Lower lobe of right lung (tissue), 2 donors: ENCODE measurements around the gene CNMD. TPM values are rescaled to one million over a fixed set of nuclear protein-coding genes. Genes with fewer than 3 reads are reported as not detected.

Experiments used
- ATAC-seq, 2 donors: fragments of 200-7000 bp; cut with Tn5 transposase; one replicate each; pipeline ENCODE4 v1.9.1; 2020 to 2022; ENCODE audit warnings: mild to moderate bottlenecking in 2 of 2, moderate library complexity in 2 of 2
- DNase-seq: peaks from one replicate; pipeline ENCODE4 v3.0.0-alpha.2; 2020
- H3K27ac ChIP-seq: fragments of 200-600 bp; one replicate; pipeline ENCODE4 v1.8.0; 2022
- H3K27me3 ChIP-seq: fragments of 200-600 bp; one replicate; pipeline ENCODE4 v1.8.0; 2022; ENCODE audit warnings: low read depth
- H3K36me3 ChIP-seq: fragments of 200-600 bp; one replicate; pipeline ENCODE4 v1.8.0; 2022; ENCODE audit warnings: mild to moderate bottlenecking
- H3K4me1 ChIP-seq: fragments of 200-600 bp; one replicate; pipeline ENCODE4 v1.8.0; 2022
- H3K4me3 ChIP-seq: fragments of 200-600 bp; one replicate; pipeline ENCODE4 v1.8.0; 2022; ENCODE audit warnings: mild to moderate bottlenecking
- H3K9me3 ChIP-seq: fragments of 200-600 bp; one replicate; pipeline ENCODE4 v1.8.0; 2022
- CTCF ChIP-seq: fragments of 200-600 bp; IDR thresholded peaks from one replicate; pipeline ENCODE4 v1.8.0; 2022; ENCODE audit warnings: antibody characterized with exemption, mild to moderate bottlenecking
- intact Hi-C: fragments of 100-400 bp; cut with DNase I; formaldehyde crosslinking; loops from one replicate; pipeline ENCODE4 v1.11.0; 2022
- total RNA-seq: library from RNA; stranded (reverse); fragmentation: NEBNext Ultra II Directional; extraction: Animal tissue kit (Norgen Biotek cat#: 25700); gene quantifications from one replicate; pipeline ENCODE4 v1.2.1, GENCODE V29; 2021
- donor health status: DM: no; HTN: yes; CAD: no; lungs with severe emphysema.

Gene CNMD
- total RNA-seq, 1 donor from 2014 or later, result not detected

GRCh38 chr13:52659340-52659739 is 80.3 kb downstream of the CNMD start:
- Histone ChIP-seq H3K4me3 (no peak overlapping the region), H3K36me3 (peaks cover 71% of the 10 kb centered on the region), H3K27me3 (no peaks in the 10 kb centered on the region), H3K9me3 (no peaks in the 10 kb centered on the region), H3K27ac (no peak overlapping the region), H3K4me1 (peaks cover 12% of the 10 kb centered on the region)
- no peak for DNase-seq
- TF ChIP-seq CTCF, result no peak
- ATAC-seq, result no peak
- intact Hi-C loops, result no loop called here

Other genes with a start within 250 kb of the CNMD start
- 5.7 TPM for gene HNRNPA1L2, start 97.4 kb downstream of the CNMD start, total RNA-seq
- 42.3 TPM for gene SUGT1, start 87.0 kb downstream of the CNMD start, total RNA-seq
- not detected for gene PCDH8, start 108.8 kb upstream of the CNMD start, total RNA-seq